Loucy (cell line): ENCODE measurements around the gene ARHGAP1.

Experiments used
- H2AFZ ChIP-seq: fragments of 200-600 bp; sonication (generic); 2 replicates; pipeline ENCODE4 v1.6.0; 2016; ENCODE audit warnings: antibody characterized with exemption, mild to moderate bottlenecking, low read length, moderate library complexity
- H3F3A ChIP-seq: fragments of 200-600 bp; 2 replicates; pipeline ENCODE4 v1.6.0; 2016; ENCODE audit warnings: antibody characterized with exemption, low read depth, mild to moderate bottlenecking
- H3K27me3 ChIP-seq: fragments of 200-600 bp; sonication (generic); 2 replicates; pipeline ENCODE4 v1.6.1; 2014; ENCODE audit warnings: low read length, mild to moderate bottlenecking; ENCODE audit not compliant: insufficient read depth, poor library complexity, severe bottlenecking
- H3K36me3 ChIP-seq: fragments of 200-600 bp; sonication (generic); 2 replicates; pipeline ENCODE4 v1.6.1; 2016; ENCODE audit warnings: low read length; ENCODE audit not compliant: insufficient read depth
- H3K4me1 ChIP-seq: fragments of 200-600 bp; sonication (generic); 2 replicates; pipeline ENCODE4 v1.5.1; 2014; ENCODE audit warnings: low read length, mild to moderate bottlenecking; ENCODE audit not compliant: insufficient read depth, poor library complexity, severe bottlenecking
- H3K4me2 ChIP-seq: fragments of 200-600 bp; sonication (generic); 2 replicates; pipeline ENCODE4 v1.6.0; 2014; ENCODE audit warnings: antibody characterized with exemption, low read length, low read depth, mild to moderate bottlenecking; ENCODE audit not compliant: poor library complexity, severe bottlenecking
- H3K4me3 ChIP-seq: fragments of 200-600 bp; sonication (generic); 2 replicates; pipeline ENCODE4 v1.5.1; 2014; ENCODE audit warnings: low read length, mild to moderate bottlenecking, mixed read lengths; ENCODE audit not compliant: poor library complexity, severe bottlenecking
- H3K79me2 ChIP-seq: fragments of 200-600 bp; sonication (generic); 2 replicates; pipeline ENCODE4 v1.6.1; 2014; ENCODE audit warnings: low read length; ENCODE audit not compliant: insufficient read depth
- H3K9ac ChIP-seq: fragments of 200-600 bp; sonication (generic); 2 replicates; pipeline ENCODE4 v1.6.0; 2014; ENCODE audit warnings: mild to moderate bottlenecking, low read depth, low read length, moderate library complexity; ENCODE audit not compliant: poor library complexity, severe bottlenecking
- H3K9me2 ChIP-seq: fragments of 200-600 bp; sonication (generic); replicated peaks from 2 replicates; pipeline ENCODE4 v1.6.1; 2016; ENCODE audit warnings: low read depth, low read length, mixed read lengths
- H3K9me3 ChIP-seq: fragments of 200-600 bp; sonication (generic); 2 replicates; pipeline ENCODE4 v1.6.1; 2014; ENCODE audit warnings: mild to moderate bottlenecking, antibody characterized with exemption, low read length, low read depth; ENCODE audit not compliant: insufficient read depth
- H4K20me1 ChIP-seq: fragments of 200-600 bp; sonication (generic); 2 replicates; pipeline ENCODE4 v1.6.0; 2014; ENCODE audit warnings: antibody characterized with exemption, low read length, mild to moderate bottlenecking; ENCODE audit not compliant: insufficient read depth, poor library complexity, severe bottlenecking
- CTCF ChIP-seq: fragments of 200-600 bp; sonication (generic); conservative IDR thresholded peaks from 2 replicates; pipeline ENCODE4 v1.5.1; 2014; ENCODE audit warnings: mild to moderate bottlenecking, antibody characterized with exemption, low read length
- EZH2phosphoT487 ChIP-seq: fragments of 200-600 bp; IDR thresholded peaks from 2 replicates; pipeline ENCODE4 v1.6.1; 2018; ENCODE audit warnings: antibody characterized with exemption, mild to moderate bottlenecking, moderate library complexity, borderline replicate concordance

ARHGAP1 gene

GRCh38 chr11:46727952-46728658 is 27.7 kb upstream of the ARHGAP1 start:
- Histone ChIP-seq H3K4me2 (no peak overlapping the region), H3K9ac (no peak overlapping the region), H3K79me2 (no peaks in the 10 kb centered on the region), H3K4me3 (no peak overlapping the region), H3K27me3 (no peaks in the 10 kb centered on the region), H3F3A (no peaks in the 10 kb centered on the region), H3K9me2 (no peaks in the 10 kb centered on the region), H2AFZ (no peak overlapping the region), H3K9me3 (no peaks in the 10 kb centered on the region), H3K36me3 (no peaks in the 10 kb centered on the region), H4K20me1 (no peaks in the 10 kb centered on the region), H3K4me1 (peaks cover 8% of the 10 kb centered on the region)
- TF ChIP-seq EZH2phosphoT487 = no peak
- TF ChIP-seq CTCF = no peak

GRCh38 chr11:46726206-46726862 is 25.9 kb upstream of the ARHGAP1 start:
- Histone ChIP-seq H3K79me2 (no peaks in the 10 kb centered on the region), H3K9me2 (no peaks in the 10 kb centered on the region), H3K27me3 (no peaks in the 10 kb centered on the region), H3K4me1 (peaks cover 8% of the 10 kb centered on the region), H3K9me3 (no peaks in the 10 kb centered on the region), H4K20me1 (no peaks in the 10 kb centered on the region), H3K4me3 (no peak overlapping the region), H3K36me3 (no peaks in the 10 kb centered on the region), H3K9ac (no peak overlapping the region), H2AFZ (no peak overlapping the region), H3K4me2 (no peak overlapping the region), H3F3A (no peaks in the 10 kb centered on the region)
- TF ChIP-seq CTCF = no peak
- no peak for TF ChIP-seq EZH2phosphoT487

- no peak overlapping the region for H2AFZ ChIP-seq
- no peaks in the 10 kb centered on the region for H3K36me3 ChIP-seq
- H3K4me1 ChIP-seq = peaks cover 8% of the 10 kb centered on the region
- H3K4me2 ChIP-seq = no peak overlapping the region
- H3K9ac ChIP-seq = no peak overlapping the region
- H3K9me3 ChIP-seq = no peaks in the 10 kb centered on the region
- H4K20me1 ChIP-seq = no peaks in the 10 kb centered on the region
- H3K4me3 ChIP-seq = no peak overlapping the region
- H3K27me3 ChIP-seq = no peaks in the 10 kb centered on the region
- H3K79me2 ChIP-seq = no peaks in the 10 kb centered on the region
- H3K9me2 ChIP-seq = no peaks in the 10 kb centered on the region
- TF ChIP-seq CTCF (no peak), EZH2phosphoT487 (no peak)
- no peaks in the 10 kb centered on the region for H3F3A ChIP-seq
These were observed 25.2 kb upstream of the ARHGAP1 start for GRCh38 chr11:46725338-46726205.
